ENCODE measurements around the gene LINS1.

The LINS1 gene

DNA sequence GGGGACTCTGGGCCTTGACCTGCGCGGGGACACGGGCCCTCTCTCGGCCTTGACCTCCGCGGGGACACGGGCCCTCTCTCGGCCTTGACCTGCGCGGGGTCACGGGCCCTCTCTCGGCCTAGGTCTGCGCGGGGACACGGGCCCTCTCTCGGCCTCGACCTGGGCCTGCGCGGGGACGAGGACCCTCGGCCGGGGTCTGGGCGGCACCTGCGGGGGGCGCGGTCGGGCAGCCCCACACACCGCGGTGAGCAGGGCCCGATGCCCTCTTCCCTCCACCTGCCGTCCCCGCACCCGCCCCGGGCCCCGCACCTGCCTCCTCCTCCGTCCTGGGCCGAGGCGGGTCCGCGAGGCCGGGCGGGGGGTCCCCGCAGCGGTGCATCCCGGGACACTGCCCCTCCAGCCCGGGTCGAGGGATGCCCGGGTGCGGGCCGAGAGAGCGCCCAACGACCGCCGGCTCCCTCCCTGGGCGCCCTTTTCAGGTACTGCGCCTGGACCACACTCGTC, 57.6 kb downstream of the LINS1 start:
- no peak for DNase-seq

DNA sequence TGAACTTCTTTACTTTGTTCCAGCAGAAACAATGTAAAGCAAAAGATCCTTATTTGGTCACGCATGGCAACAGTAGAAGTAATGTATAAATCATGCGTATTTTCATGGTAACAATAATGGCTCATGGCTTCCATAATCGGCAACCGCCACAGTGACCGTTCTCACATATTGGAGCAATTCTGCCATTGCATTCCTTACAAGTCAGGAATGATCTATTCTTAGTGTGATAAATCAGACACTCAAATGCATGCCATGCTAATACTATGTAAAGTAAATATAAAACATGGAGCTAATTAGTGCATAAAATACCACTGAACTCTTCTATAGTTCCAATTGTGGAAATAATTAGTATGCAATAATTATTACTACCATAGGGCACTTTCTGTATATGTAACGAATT, 59.7 kb downstream of the LINS1 start:
- DNase-seq, result no peak

DNA sequence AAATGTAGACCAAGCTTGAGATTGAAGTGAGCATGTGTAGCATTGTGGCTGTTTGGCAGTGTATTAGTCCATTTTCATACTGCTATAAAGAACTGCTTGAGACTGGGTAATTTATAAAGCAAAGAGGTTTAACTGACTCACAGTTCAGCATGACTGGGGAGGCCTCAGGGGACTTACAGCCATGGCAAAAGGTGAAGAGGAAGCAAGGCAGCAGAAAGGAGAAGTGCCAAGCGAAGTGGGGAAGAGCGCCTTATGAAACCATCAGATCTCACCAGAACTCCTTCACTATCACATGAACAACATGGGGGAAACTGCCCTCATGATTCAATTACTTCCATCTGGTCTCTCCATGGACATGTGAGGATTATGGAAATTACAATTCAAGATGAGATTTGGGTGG, 64.7 kb downstream of the LINS1 start:
- DNase-seq, result no peak

DNA sequence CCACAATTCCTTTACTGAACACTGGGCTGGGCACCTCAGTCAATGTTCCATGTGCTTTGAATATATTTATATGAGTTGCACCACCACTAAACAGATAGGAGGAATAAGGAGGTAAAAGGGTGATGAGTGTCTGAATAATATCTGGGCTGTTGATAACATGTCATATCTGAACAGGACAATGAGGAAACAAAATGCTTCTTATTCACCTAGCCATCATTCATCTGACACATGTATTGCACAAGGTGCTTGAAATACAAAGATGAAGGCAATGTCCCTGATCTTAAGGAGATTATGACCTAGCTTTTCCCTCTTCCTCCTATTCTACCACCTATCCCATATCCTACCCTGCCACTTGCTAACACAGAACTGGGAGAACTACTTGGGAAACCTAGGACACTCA, 65.3 kb downstream of the LINS1 start:
- DNase-seq, result no peak

DNA sequence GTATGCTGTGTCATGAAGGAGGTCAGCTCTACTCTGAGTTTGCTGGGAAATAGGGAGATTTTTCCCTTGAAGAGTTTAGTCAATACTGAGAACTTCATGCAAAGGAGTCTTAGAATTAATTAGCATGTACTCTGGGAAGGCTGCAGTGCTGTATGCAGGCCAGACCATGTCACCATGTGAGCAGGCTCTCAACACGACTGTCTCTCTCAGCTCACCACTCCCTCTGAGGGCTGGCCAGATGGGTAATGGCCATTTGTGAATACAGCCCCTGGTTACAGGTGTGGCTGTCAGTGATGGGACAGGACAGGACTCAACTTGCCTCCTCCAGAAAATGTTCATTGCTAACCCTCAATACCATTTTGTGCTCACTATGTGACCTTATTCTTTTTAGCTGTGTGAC, 68.1 kb downstream of the LINS1 start:
- no peak for DNase-seq

DNA sequence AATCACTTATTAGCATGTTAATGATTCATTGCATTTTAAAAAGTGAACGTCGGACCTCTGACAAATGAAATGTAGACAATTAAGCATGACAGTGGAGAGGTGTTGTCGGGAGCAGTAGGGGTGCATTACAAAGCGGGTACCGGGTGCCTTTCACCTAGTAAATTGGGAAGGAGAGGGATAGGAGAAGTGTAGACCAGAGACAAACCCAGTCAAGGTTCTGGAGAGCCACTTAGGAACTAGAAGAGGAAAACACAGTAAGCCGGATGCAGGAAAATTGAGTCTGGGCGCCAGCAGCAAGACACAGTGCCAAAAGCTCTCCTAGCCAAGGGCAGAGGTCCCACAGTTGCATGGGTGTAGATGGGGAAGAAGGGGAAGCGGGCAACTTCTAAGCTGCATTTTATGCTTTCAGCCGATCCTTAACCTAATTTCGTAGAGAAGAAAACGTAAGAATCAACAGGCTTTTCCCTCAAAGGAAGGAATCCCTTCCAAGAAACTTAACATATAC, 70.1 kb downstream of the LINS1 start:
- DNase-seq, result no peak

DNA sequence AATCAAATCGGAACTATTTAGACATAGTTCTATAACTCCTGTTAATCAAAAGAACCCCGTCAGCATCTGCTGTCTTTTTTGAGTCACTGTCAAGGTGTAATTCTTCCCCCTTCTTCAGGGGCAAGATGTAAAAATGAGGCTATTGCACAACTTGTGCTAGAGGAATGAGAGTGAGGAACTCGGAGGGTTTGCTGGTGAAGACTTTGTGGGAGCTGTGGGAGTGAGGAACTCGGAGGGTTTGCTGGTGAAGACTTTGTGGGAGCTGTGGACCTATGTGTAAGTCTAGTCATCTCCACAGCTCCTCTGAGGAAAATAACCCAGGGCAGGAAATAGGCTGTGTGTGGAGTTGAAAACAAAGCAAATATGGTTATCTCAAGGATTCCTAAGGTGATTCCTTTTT, 70.8 kb downstream of the LINS1 start:
- no peak for DNase-seq

DNA sequence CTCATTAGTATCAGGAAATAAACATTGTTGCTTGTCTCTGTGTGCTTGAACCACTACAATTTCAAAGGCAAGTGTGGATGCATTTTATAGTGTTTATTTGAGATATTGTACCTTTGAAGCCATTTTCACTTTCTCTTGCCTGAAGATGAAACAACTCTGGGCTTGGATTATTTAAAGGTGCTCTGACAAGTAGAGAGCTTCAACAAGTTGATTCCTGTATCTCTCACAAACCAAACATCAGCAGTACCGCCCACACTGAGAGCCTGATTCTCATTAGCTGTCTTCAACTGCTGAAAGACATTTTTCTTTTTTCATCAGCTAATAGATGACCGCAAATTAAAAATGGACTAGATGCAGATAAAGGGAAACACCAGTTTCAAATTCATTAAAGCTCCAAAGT, 72.4 kb downstream of the LINS1 start:
- no peak for DNase-seq

DNA sequence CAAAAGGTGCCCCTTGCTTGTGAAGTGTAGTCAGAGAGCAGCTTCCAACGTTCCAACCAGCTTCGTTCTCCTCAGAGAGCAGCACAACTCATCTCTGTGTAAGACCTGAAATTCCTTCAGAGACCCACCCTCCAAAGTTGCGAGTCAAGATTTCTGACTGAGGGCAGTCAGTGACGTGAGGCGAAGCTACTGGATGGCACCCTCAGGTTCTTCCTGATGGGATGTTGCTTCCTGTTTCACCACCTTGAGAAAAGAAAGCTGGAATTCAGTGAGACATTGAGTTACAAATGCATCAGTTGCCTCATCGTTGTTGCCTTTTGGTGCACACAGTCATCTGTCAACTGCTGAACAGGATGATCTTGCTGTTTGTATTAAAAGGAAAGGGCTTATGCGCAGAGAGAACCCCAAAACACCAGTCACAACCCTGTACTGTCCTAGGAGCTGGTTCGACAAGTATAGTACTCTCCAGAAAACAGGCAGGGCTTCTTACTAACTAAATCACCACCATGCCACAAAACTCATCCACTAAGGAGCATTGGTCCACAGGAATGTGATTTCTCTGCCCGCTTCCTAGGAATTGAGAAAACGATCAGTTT, 73.1 kb downstream of the LINS1 start, which contains the start of gene CERS3:
Gene CERS3 (minus strand): TSS at position 118 of the 596 bp plus-strand sequence. CDS start 27,101 bp downstream, outside the sequence.
- no peak for DNase-seq

DNA sequence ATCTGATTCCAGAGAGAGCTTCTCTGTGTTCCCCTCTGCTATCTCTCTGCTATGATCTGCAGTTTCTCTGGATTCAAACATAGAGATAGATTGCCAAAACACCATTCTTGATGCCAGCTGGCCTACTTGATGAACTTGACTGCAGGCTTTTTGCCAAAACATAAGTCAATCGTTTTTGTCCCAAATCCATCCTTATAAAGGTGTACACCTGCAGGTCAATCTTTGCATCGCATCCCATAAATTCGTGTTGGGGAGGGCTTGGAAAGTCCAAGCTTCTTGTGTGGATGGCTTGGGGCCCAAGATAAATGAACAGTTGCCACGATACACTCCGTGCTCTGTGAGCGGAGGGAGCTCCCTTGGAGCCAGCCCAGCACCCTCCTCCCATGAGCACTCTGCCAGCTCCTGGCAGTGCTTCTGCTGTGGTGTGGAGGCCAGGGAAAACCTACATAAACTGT, 75.9 kb downstream of the LINS1 start:
- peak; percentile 18 for DNase-seq

DNA sequence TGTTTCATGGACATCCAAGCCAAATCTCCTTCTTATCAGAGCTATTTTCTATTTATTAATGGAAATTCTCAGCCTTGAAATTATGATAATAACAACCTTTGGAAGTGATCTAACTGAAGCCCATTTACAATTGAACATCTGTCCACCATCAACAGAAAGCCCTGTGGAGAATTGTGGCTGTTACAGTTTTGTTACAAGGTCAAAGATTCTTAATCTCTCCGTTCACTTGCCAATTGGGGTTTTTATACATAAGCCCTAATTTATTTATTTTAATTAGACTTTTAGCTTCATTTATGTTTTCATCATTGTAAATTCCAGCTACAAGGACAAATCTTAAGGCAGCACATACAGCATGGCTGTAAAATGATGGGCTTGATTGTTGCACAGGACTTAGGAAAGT, 76.5 kb downstream of the LINS1 start:
- DNase-seq, result no peak

DNA sequence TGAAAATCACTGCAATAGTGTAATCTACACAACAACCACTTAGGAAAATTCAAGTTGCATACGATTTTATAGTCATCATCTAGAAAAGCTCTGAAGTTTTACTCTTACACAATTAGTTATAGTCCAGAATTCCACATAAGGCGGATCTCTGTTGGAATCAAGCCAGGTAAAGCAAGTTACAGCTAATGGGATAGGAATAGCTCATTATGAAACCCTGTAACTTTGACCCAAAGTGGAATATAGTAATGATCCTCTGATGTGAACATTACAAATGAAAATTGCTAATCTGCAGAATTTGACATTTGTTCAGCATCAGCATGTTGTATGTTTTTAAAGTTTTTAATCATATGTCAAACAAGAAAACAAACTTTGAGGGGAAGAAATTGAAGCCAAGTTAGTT, 77.7 kb downstream of the LINS1 start:
- DNase-seq, result no peak

DNA sequence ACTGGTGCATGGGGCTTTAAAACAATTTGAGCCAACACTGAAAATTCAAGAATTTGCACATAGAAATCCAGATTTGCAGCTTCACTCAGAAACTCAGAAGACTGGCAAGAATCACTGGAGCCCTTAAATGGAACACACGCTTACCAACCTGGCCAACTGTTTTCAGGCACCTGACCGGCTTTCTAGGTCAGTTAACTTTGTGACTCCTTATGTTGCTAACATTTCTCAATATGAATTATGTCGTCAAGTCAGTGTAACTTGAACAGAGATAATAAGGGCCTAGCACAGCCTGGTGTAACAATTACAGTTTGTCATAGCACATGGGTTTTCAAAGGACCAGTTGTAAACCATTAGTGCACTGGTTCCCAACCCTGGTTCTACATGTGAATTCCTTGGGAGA, 80.1 kb downstream of the LINS1 start:
- DNase-seq, result no peak

DNA sequence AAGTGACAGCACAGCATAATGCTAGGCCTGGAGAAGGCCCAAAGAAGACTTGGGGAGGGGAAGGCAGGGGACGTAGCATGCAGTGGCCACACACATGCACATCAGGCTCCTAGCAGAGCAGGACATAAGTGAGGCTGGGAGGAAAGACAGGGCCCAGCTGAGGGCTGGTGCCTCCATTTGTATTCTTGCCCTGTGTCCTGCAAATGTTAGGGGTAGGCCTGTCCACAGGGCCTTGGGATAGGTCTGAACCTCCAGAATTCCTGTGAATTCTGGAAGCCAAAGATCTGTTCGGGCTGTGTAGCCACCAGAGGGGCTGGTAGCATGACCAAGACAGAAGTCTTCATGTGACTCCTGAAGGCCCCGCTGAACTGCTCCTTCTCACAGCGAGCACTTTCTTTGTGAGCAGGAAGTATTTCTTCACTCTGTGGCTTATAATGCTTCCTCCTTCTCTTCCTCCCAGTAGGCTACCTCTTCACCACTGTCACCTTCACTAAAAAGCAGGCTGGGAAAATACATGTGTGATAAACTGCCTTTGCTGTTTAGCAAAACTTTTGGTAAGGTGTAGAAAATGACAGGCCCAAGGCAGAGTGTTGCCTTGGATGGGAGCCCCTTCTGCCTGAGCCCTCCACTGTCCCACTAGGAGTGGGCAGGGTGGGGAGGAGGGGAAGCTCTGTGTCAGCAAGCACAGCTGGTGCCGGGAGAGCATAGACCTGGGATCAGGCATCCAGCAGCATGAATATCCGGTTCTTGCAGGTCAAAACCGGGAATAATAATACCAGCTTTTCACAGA, 81.7 kb downstream of the LINS1 start:
- no peak for DNase-seq

DNA sequence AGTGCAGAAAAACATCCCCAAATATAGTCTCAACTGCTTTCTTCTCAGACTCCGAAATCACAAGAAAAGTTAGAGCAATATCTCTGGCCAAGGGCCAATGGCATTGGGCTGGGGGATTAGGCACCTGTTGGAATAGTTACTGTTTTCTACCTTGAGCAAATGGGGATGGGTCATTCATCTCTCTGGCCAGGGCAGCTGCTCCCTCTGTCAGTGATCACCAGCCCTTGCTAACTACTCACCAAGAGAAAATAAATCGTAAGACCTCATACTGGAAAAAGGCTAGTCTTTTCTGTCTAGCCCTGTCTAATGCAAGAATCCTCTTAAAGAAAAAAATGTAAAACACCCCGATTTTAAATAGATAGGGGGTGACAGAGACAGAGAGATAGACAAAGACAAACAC, 84.1 kb downstream of the LINS1 start:
- no peak for DNase-seq
